Sigmoid colon (tissue), 4 donors: Measurements from ENCODE around the gene CAT.

ENCODE experiments used
- CTCF ChIP-seq, 4 experiments: fragments of 450-650 bp in 3 of 4; fragments of 200-600 bp in 1 of 4; IDR thresholded peaks; one replicate each; pipeline ENCODE4 v1.5.1; 2016 to 2019; ENCODE audit warnings: antibody characterized with exemption in 4 of 4, mild to moderate bottlenecking in 3 of 4, moderate library complexity in 2 of 4
- EP300 ChIP-seq, 4 donors: sonication (generic); formaldehyde crosslinking; IDR thresholded peaks; one replicate each; pipeline ENCODE4 v1.6.1; 2017; ENCODE audit warnings: antibody characterized with exemption in 4 of 4

DNA sequence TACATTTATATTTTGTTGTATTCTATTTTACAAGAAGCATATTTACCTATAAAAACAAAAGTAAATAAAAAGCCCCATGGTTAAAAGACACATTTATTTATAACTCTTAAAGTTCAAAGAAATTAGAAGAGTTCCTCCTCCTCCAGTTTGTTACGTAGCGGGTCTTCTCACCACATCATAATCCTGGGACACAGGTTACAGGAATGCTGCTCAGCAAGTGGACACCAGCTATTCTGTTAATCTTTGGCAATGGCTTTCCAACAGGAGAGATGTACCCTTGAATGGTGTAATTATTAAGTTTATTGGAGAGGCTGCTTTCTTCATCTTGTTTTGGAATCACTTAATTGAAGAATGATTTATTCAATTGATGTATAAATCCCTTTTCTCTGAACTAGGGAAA is 19.6 kb upstream of the CAT start:
- no peak for TF ChIP-seq CTCF (IDR thresholded peaks at IDR 0.05)
- no peak for TF ChIP-seq EP300 (IDR thresholded peaks at IDR 0.05)
